ENCODE measurements around the gene RGPD3.
"Not testable (repeated sequence)": the region's sequence is repeated elsewhere in the genome, so short reads cannot be mapped to it uniquely, and the experiment has no call there.

The RGPD3 gene

GRCh38 chr2:106479563-106479962 lies 11.3 kb upstream of the RGPD3 start:
- DNase-seq = not testable (repeated sequence)

GRCh38 chr2:106477647-106478046 lies 9.4 kb upstream of the RGPD3 start:
- DNase-seq = not testable (repeated sequence)

GRCh38 chr2:106470658-106471057 lies 2.4 kb upstream of the RGPD3 start:
- not testable (repeated sequence) for DNase-seq

- not testable (repeated sequence) for DNase-seq
Measured at GRCh38 chr2:106467516-106467915, 697 bp downstream of the RGPD3 start.

GRCh38 chr2:106461882-106462281 lies 6.3 kb downstream of the RGPD3 start:
- not testable (repeated sequence) for DNase-seq

GRCh38 chr2:106390680-106391079 lies 77.5 kb downstream of the RGPD3 start:
- DNase-seq = not testable (repeated sequence)

- not testable (repeated sequence) for DNase-seq
Measured at GRCh38 chr2:106388814-106389410, 79.3 kb downstream of the RGPD3 start.

GRCh38 chr2:106384548-106384947 lies 83.7 kb downstream of the RGPD3 start:
- DNase-seq = not testable (repeated sequence)

- not testable (repeated sequence) for DNase-seq
Measured at GRCh38 chr2:106381867-106382266, 86.3 kb downstream of the RGPD3 start.

- DNase-seq = not testable (repeated sequence)
Measured at GRCh38 chr2:106379567-106379966, 88.6 kb downstream of the RGPD3 start.

GRCh38 chr2:106369182-106369581 lies 99.0 kb downstream of the RGPD3 start:
- not testable (repeated sequence) for DNase-seq

- DNase-seq = no peak
Measured at GRCh38 chr2:106366204-106366885, 101.9 kb downstream of the RGPD3 start.

- DNase-seq = no peak
Measured at GRCh38 chr2:106363791-106364190, 104.4 kb downstream of the RGPD3 start.

GRCh38 chr2:106362789-106363188 lies 105.4 kb downstream of the RGPD3 start:
- no peak for DNase-seq

GRCh38 chr2:106359512-106359911 lies 108.7 kb downstream of the RGPD3 start:
- no peak for DNase-seq

- no peak for DNase-seq
Measured at GRCh38 chr2:106358521-106358920, 109.7 kb downstream of the RGPD3 start.

- no peak for DNase-seq
Measured at GRCh38 chr2:106358081-106358480, 110.1 kb downstream of the RGPD3 start.

GRCh38 chr2:106356291-106356690 lies 111.9 kb downstream of the RGPD3 start:
- no peak for DNase-seq

- no peak for DNase-seq
Measured at GRCh38 chr2:106353676-106354075, 114.5 kb downstream of the RGPD3 start.

- no peak for DNase-seq
Measured at GRCh38 chr2:106350980-106351379, 117.2 kb downstream of the RGPD3 start.

GRCh38 chr2:106344302-106344701 lies 123.9 kb downstream of the RGPD3 start:
- no peak for DNase-seq

GRCh38 chr2:106343274-106343673 lies 124.9 kb downstream of the RGPD3 start:
- DNase-seq = no peak

GRCh38 chr2:106342831-106343251 lies 125.4 kb downstream of the RGPD3 start:
- no peak for DNase-seq

GRCh38 chr2:106341666-106342065 lies 126.5 kb downstream of the RGPD3 start:
- no peak for DNase-seq
